GM19324 (cell line): Measurements from ENCODE around the gene GRID2.

ENCODE experiments used
- ATAC-seq: cut with Tn5 transposase; IDR thresholded peaks from one replicate; pipeline ENCODE4 v1.9.1; 2021; ENCODE audit warnings: mild to moderate bottlenecking, moderate library complexity; ENCODE audit not compliant: unreplicated experiment, low FRiP score

The GRID2 gene

DNA sequence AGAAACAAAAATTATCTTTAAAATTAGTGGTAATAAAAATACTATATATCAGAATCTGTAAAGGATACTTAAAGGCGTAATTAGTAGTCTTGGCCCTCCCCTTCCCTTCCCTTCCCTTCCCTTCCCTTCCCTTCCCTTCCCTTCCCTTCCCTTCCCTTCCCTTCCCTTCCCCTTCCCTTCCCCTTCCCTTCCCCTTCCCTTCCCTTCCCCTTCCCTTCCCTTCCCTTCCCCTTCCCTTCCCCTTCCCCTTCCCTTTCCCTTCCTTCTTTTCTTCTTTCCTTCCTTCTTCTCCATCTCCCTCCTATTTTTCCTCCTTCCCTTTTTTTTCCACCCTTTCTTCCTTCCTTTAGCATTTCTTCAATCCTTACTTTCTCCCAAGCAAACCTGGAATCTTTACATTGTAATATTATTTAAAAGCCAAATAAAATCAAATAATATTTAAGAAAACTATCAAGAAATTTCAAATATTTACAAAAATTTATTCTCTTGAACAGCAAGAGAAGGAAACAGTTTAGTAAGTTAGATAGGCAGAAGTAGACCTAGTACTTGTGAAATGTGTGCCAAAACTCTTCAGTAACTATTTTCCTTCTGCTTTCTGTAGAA is 1145.0 kb downstream of the GRID2 start:
- no peak for ATAC-seq

DNA sequence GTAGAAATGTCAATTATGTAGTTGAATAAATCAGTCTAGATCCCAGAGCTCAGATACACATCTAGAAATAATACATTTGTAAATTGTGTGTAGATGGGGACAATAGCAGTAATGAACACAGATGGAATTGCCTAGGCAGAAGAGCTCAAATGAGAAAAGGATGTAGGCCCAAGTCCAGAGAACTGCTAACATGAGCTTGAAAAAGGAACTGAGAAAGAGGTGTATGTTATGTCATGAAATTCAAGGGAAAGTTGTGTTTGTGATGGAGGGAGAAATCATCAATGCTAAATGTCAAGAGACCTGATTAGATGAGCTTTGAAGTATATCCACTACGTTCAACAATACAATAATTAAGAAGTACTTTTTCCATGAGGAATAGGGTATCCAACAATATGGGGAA is 1148.2 kb downstream of the GRID2 start:
- ATAC-seq: no peak

DNA sequence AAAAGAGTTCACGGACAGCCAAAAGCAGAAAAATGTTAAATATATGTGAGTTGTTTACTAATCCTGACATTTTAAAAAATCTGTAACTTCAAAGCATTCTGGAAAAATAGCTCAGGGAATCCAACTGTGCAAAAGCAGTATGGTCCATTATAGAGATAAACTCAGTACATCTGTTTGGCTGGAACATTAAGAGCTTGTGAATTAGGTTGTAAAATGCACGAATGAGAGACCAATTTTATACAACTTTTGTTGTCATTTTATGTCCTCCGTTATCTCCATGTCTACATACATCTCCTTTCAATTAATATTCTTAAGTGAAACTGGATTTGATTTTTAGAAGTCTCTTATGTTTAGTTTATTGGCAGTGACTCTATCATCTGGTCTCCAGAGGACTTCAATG is 1157.8 kb downstream of the GRID2 start:
- ATAC-seq: no peak

DNA sequence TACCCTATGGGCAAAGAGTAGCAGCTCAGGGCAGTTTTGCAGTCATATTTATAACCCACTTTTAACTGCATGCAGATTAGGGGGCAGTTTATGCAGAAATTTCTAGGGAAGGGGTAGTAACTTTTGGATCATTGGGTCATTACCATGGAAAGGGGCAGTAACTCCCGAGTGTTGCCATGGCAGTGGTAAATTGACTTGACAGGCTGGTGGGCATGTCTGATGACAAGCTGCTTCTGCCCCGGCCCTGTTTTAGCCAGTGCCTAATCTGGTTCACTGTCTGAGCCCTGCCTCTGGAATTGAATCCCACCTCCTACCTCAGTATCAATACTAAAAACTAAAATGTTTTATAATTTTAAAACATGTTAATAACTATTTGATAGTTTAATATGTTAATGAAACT is 1162.7 kb downstream of the GRID2 start:
- no peak for ATAC-seq

DNA sequence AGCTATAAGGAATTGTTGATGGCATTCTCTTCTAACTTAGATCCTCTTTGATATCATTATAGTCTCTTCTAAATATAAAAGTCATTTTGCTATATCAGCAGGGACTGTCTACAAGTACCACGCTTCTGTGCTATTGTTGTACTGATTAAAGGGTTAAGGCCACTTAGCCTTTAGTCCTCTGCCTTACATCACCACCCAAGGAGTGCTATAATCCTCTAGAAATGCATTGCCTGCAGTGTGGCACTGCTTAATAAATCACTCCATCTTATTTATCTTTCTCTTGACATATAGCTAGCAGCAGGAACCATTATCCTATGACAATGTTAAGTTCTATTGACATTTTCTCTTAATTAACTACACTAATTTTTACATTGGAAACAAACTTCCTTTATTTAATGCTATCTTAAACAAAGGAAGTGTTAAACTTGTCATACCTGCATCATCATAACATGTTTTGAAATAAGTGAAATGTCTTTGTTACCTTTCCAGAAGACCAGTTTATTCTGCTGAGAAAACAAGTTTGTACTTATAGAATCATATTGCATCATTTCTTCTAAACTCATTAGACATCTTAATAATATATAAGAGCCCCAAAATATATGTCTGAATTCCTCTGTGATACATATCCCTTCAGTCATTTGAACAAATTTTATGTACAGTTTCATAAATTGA is 1163.9 kb downstream of the GRID2 start:
- no peak for ATAC-seq

DNA sequence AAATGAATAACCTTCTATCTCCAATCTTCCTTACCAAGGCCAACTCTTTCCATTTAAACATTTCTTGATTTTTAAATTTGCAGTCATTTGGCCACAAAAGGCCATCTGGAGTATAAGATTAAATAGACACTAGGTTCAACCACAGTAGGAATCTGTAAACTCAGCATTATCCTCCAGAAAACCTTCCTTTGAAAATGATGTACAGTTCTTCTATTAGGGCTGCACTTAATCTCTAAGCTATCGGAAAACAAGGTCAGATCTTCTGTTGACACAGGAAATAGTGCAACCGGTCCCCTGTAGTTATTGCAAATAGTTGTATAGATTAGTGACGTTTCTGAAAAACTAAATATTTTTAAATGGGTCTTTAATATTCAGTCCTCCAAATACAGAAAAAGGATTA is 1165.8 kb downstream of the GRID2 start:
- no peak for ATAC-seq

DNA sequence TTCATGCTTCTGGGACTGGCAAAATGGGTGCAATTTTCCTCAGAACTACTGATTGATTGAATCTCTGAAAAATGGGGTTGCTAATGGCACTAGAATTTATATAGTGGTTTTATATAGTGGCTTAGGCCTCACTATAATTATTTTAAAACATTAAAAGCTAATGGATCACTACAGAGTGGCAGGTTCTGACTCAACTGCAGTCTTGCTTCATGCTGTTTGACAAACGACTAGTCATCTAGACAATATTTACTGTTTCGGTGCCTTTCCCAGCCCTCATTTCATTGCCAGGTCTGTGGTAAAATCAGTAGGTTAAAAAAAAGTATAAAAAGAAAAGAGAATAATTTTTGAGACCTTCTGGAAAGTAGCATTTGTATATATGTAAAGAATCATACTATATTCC is 1172.0 kb downstream of the GRID2 start:
- no peak for ATAC-seq

DNA sequence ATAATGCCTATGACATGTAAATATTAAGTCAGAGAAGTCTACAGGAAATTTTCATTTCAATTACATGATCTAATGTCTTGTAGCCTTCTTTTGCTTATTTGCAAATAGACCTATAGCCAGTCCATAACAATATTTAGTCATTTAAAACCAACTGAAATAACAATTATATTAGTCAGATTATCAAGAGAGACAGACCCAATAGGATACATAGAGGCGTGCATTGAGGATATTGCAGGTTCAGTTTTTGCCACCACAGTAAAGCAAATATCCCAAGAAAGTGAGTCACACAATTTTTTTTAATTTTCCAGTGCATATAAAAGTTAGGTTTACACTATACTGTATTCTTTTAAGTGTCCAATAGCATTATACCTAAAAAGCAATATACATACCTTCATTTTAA is 1175.0 kb downstream of the GRID2 start:
- ATAC-seq: no peak

DNA sequence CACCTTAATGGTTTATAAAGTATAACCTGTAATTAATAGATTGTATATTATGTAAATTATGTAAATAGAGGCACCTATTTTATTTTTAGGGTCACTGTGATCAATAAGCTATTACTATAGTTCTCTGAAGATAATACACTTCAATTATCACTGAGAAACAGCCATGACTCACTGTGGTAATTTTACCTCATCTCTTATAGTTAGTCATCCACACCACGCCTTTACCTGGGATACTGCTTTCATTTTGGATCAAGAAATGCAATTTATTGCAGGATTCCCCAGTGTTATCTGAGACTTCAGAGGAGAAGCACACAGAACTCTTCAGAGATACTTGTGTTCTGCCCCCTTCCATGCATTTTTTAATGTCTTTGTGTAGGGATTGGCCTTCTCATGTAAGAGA is 1176.7 kb downstream of the GRID2 start:
- no peak for ATAC-seq

DNA sequence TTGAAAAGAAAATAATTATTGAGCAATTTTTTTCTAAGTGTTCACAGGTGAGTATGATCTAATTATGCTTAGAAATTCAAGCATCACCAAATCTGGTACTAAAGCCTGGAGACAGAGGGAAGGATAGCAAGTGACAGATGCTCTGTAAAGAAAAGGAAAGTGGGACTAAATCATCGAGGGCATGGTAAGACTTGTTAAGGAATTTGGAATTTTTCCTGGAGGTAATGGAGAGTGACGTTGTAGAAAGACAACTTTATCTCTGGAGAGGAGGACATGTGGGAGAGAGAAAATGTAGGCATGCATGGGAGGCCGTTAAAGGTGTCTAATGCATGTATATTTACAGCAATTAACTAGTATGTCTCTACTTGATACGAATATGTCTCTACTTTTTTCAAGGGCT is 1191.6 kb downstream of the GRID2 start:
- no peak for ATAC-seq

DNA sequence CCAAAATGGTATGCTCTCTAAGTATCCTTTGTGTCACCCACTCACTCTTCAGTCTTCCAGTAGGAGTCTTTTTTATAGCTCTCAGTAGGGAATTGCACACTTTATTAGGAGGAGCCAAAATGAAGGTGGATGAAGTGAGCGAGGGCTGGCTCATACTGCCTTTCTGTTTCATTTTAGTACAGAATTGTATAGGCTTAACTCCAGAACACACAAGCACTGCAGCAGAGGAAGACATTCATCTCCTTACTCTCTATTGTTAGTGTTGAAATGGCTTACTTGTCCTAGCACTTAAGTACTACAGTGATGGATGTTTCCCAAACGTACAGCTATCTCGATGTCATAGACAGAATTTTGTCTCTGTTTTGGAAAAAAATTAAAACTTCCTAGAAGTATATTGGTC is 1197.5 kb downstream of the GRID2 start:
- ATAC-seq: no peak

DNA sequence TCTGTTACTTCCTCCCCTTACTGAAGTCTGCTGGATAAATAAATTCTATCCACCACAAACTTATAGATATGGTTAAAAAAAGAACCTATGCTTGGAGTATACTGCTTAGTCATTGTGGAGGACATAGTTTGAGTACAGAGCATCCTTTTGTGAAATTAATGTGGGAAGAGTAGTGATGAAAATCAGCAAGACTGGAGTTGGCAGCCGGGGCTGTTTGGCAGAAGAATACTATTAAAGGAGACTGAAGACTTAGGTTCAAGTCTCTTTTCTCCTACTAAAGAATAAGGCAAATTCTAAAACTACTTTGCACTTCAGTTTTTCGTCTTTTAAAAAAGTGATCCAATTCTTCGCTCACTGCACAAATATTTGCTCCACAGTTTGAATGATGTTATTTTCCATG is 1198.2 kb downstream of the GRID2 start:
- no peak for ATAC-seq

DNA sequence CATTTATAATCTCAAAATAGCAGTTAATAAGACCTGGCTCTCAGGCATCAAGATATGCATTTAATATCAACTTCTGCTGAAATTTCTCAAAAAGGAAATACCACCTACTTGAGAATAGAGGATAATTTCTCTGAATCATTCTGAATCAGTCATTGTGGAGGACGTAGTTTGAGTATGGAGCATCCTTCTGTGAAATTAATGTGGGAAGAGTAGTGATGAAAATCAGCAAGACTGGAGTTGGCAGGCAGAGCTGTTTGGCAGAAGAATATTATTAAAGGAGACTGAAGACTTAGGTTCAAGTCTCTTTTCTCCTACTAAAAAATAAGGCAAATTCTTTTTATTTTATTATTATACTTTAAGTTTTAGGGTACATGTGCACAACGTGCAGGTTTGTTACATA is 1199.2 kb downstream of the GRID2 start:
- ATAC-seq: no peak

DNA sequence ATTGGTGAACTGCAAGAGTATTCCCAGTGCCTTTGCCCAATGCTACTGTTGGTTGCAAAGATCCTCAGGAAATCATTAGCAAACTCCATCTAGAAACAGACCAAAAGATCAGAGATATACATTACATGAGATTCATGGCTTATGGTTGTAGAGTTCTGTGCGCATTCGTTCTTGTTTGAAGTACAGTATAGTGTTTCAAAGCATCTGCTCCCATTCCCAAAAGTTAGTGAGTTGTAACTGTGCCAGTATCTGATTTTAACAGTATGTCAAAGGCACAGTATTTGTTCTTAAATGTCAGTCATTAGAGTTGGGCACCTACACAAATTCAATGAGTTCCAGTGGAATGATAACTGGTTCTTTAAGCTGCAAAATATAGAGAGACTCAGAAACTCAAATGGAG is 1210.1 kb downstream of the GRID2 start:
- ATAC-seq: no peak

DNA sequence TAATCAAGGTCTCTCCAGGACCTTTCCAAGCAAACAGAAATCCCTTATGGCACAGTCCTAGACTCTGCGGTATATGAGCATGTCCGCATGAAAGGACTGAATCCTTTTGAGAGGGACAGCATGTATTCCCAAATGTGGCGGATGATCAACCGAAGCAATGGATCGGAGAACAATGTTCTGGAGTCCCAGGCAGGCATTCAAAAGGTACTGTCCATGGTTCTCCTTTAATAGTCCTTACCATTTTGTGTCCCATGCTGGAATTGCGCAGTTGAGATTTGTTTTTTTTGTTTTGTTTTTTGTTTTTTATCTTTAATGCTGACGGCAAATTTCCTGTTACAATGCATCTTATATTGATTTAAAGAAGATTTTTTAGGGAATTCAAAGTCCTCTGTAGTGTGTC is 1211.4 kb downstream of the GRID2 start:
- no peak for ATAC-seq

DNA sequence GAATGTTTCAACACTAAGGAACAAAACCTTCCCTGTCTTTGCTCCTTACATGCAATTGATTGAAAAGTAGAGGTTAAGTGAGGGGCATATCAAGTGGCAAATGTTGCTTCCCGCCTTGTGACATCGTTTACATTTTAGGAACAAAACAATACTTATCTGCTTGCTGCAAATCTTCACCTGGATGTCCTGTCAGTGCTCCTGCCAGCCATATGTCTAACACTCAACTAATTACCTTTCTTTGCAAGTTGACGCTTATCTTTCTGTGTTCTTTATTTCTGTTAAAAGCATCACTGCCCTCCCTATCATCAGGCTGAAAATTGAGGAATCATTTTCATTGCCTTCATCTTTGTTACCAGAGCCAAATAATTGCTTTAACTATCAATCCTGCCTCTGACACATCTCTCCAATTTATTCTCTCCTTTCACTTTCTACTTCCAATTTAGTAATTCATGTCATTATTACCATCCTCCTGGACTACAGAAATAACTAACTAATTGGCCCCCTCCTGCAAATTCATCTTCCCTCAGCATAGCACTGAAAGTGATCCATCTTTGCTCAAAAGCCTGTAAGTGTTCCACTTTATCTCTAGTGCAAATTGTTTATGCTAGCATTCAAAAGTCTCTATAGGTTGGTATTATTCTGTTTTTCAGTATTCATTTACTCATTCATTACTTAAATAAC is 1226.1 kb downstream of the GRID2 start:
- no peak for ATAC-seq

DNA sequence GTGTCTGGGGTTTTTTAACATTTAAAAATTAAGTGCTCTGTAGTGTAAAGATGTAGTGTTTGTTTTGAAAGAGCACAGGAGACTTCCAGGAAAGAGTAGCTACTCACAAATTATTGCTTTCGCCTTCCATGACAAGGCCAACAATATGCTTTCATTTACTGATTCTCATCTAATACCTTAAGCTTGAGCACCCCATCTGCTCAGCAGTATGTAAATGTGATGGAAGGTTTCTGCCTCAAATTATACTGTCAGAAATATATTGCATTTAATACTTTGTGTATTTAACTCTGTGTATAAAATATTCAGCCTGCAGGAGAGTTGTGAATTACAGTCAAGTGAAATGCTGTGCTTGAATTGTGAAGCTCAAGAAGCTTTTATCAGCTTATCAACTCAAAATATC is 1228.5 kb downstream of the GRID2 start:
- ATAC-seq: no peak

DNA sequence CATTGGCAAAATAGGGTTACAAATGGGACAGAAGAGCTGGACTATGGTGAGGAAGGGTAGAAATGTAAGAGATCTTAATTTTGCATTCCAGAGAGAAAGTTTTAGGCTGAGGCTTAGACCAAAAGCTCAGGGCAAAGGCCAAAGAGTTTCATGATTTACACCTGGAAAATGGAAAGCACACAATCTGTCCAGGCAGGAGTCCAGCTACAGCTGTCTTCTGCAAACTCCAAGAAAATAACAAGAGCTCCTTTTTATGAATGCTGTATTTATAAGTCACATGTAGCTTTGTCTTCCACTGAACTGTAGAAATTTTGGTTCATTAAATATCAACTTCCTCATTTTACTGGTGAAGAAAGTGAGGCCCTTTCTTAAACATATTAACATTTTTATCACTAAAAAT is 1236.8 kb downstream of the GRID2 start:
- no peak for ATAC-seq

DNA sequence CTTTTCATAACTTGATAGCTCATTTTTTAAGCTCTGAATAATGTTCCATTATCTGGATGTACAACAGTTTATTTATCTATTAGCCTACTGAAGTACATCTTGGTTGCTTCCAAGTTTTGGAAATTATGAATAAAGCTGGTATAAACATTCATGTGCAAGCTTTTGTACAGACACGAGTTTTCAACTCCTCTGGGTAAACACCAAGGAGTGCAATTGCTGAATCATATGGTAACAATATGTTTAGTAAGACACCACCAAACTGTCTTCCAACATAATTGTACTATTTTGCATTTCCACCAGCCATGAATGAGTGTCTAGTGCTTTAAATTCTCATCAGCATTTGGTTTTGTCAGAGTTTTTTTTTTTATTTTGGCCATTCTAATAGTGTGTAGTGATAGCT is 1258.1 kb downstream of the GRID2 start:
- ATAC-seq: no peak

DNA sequence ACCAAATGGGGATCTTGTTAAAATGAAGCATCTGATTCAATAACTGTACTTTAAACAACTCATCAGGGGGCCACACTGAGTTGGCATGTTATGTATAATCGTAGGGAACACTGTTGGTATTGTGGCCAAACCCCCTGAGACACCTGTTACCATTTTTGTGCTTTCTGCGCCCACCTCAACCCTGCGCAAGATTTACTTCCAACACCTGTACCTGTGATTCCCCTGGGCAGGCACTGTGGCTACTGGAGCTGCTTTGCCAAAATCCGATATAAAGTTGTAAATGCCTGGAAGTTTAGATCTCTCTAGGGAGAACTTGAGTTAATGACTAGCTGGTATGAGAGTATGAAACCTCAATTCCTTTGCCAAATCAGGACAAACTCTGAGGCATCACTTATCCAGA is 1265.0 kb downstream of the GRID2 start:
- no peak for ATAC-seq

DNA sequence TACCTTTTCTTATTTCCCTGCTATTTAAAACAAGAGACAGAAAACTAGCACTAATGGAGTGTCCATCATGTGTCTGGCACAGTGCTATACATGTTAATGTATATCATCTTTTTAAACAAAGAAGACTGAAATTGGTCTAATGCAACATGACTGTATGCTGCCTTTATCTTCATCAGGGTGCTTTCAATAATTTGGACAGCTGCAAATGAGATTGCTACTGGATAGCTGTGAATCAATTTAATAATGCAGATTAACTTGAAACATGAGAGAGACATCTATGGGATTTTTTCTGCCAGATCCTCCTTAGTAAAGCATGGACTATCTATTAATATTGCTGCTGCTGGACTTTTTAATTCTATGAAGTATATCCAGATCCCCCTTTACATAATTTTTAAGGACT is 1269.5 kb downstream of the GRID2 start:
- ATAC-seq: no peak

DNA sequence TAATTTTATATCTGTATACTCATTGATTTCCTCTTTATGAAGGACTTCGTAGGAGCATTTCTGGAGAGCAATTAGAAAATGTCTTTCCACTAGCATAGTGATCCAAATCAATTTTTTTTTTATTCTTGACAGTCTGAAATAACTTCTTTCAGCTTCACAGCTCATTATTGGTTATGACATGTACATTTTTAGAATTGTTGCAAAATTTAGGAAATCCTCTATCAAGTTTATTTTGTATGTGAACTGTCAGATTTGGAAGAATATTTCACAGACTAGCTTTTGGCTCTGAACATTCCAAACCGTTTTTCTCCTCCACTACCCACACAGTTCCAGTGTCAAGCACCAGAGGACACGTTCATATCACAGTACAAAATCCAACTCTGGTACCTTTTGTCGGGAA is 1275.2 kb downstream of the GRID2 start:
- no peak for ATAC-seq
